ENCODE measurements around the gene MYRIP.
"Not testable (repeated sequence)": the region's sequence is repeated elsewhere in the genome, so short reads cannot be mapped to it uniquely, and the experiment has no call there.

Gene MYRIP

DNA sequence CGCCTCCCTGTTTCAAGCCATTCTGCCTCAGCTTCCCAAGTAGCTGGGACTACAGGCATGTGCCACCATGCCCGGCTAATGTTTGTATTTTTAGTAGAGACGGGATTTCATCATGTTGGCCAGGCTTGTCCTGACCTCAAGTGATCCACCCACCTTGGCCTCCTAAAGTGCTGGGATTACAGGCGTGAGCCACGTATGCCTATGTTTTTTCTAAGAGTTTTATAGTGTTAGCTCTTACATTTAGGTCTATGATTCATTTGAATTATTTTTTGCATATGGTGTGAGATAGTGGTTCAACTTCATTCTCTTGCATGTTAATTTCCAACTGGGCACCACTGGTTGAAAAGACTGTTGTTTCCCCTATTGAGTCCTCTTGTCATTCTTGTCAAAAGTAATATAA is 473.6 kb downstream of the MYRIP start:
- DNase-seq (ENCODE audit: low read depth in 2 of 2): not testable (repeated sequence)

DNA sequence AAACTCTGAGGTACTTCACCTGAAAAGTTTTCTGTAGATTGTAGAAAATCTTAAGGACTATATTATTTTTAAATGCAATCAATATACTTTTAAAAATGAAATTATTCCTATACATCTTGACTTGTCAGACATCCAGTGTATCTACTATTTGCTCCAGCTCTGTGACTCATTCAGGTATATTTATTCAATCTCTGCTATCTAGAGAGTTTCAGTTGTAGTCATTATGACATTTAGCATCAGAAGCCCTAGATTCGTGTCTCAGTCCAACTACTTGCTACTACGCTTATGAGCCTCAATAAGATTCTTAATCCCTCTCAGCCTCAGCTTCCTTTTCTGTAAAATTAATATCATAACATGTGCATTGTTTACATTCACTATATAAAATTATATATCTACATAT is 477.8 kb downstream of the MYRIP start:
- no peak for DNase-seq (ENCODE audit: low read depth in 2 of 2)

DNA sequence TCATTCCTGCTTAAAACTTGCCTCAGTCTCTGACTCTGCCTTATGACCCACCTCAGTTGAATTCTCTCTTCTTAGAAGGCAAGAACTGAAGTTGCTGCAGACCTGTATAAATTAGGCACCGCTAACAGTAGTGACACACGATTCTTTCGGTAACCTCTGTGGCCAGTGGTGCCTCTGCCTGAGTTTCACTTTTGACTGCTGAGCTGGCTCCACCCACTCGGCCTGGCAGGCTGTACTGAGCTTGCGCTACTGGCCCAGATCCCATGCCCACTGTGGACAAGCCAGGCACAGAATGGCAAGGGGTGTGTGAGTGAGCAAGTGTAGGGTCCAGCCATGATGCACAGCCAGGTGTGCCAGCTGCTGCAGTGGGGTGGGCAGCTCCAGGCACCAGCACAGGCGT is 481.0 kb downstream of the MYRIP start:
- peak in 1 of 2 donors; percentile 10 for DNase-seq (ENCODE audit: low read depth in 2 of 2)

DNA sequence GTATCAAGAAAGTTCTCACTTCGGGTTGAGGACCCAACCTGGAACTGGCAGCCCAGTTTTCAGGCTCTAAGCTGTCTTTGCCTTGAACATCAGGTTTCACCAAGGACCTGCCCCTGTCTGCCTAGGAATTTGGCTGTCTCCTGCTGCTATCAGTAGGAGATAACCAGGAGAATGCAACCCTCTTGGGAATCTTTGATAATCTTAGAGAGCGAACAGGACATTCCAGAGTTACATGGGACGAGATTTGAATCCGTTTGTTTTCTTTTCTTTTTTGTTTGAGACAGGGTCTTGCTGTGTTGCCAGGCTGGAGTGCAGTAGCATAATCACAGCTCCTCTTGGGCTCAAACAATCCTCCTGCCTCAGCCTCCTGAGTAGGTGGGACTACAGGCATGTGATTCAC is 482.1 kb downstream of the MYRIP start:
- DNase-seq (ENCODE audit: low read depth in 2 of 2): no peak

DNA sequence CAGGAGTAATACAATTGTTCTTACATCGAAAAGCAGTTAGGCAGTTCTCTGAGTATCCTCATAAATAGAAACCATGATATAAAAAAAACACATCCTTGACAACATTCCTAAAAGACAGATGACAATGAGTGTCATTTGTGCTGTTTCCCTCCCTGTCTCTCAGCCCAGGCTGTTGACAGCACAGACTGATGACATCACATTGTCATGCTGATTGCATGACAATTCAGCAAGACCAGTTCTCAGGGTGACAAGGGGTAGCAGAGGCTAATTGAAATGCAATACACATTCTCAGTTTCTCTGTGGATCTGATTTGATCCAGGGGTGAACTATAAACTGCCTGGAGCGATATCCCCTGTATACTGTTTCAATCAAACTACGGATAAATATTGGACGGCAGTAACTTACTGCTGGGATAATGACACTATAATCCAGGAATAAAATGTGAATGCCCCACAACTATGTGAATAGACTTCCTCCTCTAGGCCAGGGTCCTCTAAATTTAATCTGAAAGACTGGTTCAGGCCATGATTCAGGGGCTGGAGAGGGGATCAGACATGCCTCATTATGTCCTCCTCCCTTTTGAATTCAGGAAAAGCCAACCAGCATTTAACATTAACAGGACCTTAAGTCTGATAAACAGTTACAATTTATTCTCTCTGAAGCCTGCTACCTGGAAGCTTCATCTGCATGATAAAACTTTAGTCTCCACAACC is 483.4 kb downstream of the MYRIP start:
- DNase-seq (ENCODE audit: low read depth in 2 of 2): no peak

DNA sequence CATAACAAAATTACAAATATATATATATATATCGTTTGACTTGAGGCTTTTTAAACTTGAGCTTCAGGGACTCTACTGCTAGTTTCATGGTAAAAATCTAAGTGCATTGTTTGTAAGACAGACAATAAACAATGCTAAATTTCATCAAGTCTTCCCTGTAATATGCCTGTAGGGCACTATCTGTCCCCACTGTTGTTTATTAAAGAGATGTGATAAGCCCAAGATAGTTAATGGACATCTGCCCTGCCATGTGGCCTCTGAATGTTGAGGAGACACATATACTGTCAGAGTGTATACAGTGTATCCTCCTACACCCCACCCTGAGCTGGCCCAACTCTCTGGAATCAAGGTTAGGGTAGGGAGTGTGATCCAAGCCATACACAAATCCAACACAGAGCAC is 485.0 kb downstream of the MYRIP start:
- DNase-seq (ENCODE audit: low read depth in 2 of 2): no peak

DNA sequence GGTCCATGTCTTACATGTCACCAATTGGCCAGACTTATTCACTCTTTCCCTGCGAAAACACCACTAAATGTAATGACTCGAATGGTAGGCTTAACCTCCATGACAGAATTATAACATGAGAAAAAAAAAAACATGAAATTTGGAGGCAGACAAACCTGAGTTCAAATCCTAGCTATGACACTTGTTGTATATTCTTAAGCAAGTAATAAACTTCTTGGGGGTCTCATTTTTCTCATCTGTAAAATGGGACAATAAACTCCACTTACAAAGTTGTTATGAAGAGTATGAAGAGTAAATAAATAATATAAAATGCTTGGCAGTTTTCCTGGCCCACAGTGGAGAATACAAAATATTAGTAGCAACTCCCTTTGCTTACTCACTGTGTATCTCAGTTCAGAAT is 488.7 kb downstream of the MYRIP start:
- DNase-seq (ENCODE audit: low read depth in 2 of 2): no peak

DNA sequence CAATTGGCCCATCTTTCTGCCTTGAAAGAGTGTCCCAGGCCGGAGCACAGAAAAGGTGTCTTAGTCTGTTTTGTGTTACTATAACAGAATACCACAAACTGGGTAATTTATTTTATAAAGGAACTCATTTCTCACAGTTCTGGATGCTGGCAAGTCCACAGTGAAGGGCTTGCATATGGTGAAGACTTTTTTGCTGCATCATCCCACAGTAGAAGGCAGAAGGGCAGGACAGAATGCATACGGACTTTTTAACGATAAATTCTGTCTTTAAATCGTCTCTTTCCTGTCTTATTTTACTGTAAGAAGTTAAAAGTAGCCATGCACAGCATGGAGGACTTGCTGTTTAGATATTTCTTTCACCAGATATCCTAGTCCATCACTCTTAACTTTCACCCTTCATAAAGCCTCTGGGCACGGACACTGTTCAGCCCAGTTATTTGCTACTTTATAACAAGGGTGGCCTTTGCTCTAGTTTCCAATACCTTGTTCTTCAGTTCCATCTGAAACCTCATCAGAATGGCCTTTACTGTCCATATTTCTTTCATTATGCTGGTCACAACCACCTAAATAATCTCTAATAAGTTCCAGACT is 489.8 kb downstream of the MYRIP start:
- no peak for DNase-seq (ENCODE audit: low read depth in 2 of 2)

DNA sequence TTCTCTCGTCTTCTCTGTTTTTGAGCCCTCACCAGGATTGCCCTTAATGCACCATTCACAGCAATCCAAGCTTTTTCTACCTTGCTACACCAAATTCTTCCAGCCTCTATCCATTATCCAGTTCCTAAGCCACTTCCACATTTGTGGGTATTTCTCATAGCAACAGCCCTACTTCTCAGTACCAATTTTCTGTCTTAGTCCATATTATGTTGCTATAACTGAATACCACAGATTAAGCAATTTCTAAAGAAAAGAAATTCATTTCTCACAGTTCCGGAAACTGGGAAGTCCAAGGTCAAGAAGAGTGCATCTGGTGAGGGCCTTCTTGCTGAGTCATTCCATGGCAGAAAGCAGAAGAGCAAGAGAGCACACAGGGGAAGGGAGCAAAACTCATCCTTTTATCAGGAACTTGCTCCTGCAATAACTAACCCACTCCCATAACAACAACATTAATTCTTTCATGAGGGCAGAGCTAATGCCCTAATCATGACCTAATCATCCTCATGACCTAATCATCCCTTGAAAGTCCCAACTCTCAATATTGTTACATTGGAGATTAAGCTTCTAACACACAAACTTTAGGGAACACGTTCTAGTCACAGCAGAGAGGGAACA is 490.4 kb downstream of the MYRIP start:
- no peak for DNase-seq (ENCODE audit: low read depth in 2 of 2)

DNA sequence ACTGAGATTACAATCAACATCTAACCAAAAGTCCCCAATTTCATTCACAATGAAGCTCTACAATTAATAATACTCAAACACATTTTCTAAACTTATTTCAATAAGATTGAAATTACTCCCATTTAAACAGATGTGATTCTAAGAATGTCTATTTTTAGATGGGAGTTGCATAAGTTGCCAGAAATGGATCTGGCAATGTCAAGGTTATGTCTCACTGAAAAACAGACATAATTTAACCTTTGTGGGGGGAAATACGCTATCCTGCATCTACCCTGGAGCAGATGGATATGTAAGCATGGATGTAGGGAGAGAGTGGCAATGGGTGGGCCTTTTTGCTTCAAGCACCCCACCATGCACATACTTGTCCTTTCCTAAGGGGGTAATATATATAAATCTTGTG is 493.4 kb downstream of the MYRIP start:
- DNase-seq (ENCODE audit: low read depth in 2 of 2): no peak

DNA sequence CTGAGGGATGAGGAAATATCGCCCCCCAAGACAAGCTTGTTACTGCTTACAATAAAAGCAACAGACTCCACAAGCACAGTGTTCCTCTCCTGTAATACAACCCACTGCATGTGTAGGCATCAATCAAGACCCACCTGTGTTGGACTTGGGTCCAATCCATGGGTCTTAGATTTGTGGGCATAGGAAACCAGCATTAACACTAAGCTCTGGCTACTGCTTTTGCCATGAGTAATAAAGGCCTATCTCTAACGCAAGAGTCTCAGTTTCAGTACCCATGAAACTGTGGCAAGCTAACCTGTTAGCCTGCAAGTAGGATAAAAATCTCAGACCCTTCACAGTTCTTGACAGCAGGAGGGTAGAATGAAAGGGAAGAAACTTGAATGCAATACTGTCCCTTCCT is 494.9 kb downstream of the MYRIP start:
- DNase-seq (ENCODE audit: low read depth in 2 of 2): no peak

DNA sequence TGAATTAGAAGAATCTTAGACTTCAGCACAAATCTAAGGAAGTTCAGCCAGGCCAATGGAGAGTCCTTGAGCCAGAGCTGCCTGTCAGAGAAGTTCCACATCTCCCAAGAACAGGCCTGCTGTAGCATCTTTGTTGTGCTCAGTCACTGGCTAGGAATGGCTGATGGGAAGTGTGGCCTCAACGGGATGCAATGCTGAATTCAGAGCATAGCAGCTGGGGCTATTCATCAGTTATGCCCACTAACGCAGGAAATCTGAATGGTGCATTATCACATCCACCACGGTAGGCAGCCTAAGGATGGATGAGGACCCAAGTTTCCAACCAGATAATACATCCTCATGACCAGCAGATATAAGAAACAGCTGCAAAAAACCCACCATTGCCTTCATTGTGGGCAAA is 496.9 kb downstream of the MYRIP start:
- DNase-seq (ENCODE audit: low read depth in 2 of 2): no peak

DNA sequence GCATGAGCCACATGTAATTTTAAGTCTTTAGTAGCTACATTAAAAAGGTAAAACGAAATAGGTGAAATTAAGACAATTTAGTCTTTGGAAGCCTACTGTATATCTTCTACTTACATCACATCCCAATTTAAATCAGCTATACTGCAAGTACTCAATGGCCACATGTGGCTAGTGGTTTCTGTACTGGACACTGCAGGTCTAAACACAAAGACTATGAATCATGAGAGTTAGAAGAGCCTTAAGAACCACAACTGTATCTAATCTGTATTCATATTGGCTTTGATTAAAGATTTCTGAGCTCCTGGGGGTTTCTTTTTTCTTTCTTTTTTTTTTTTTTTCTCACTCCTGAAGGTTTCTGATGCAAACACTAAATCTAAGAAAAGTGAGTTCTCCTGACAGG is 497.8 kb downstream of the MYRIP start:
- DNase-seq (ENCODE audit: low read depth in 2 of 2): no peak

DNA sequence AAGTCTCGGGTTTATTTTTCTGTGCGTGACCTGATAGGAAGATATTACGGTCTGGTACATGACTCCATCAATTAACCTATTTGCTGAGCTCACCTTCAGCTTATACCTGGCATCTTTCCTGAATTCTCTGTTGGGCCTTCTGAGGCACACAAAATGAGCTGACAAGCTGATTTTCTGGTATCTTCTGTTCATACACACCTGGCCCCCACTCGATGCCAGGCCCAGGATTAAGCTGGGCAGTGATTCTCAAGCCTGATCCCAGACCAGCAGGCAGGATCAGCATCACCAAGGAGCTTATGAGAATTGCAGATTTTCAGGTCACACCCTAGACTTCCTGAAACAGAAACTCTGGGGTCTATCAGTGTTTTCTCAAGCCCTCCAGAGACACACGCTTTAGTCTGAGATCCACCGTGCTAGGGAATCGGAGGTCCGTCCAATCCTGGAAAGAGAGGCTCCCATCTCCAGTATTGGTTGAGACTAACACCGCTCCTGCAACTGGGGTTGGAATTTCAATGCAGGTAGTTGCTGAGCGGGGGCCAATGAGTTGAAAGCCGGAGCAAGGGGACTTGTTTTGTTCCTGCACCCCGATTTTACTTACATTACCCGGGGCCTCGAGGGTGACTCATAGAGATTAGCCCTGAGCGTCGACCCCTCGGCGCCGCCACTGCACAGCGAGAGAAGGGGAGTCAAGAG is 499.5 kb downstream of the MYRIP start:
- DNase-seq (ENCODE audit: low read depth in 2 of 2): no peak

DNA sequence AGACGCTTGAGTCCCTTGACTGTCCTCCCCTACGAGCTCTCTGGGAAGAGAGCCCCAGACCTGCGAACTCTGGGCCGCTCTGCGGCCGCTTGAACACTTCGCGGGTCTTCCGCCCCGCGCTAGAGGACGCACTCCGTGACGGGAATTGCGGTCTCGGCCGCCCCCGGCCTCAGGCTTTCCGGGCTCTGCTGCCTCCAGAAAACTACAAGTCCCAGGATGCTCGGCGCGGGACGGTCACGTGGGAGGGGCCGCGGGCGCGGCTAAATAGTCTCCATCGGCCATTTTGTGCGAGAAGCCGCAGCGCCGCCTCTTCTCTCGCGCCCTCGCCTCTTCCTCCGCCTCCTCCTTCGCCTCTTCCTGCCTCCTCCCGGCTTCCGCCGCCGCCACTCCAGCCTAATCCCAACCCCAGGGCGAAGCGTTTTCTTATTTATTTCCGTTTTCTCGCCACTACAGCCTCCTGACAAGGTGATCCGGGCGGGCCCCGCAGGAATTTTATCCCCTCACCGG is 500.1 kb downstream of the MYRIP start, which contains the start of gene EIF1B:
Gene EIF1B, plus strand, starts transcription at position 290 of the 507 bp plus-strand sequence. CDS start 235 bp downstream, outside the sequence.
- peak; percentile 96 to 97 for DNase-seq (ENCODE audit: low read depth in 2 of 2)
